GM08714 (cell line): ENCODE results near the gene VPS36.
"Not testable (repeated sequence)": the region's sequence is repeated elsewhere in the genome, so short reads cannot be mapped to it uniquely, and the experiment has no call there.

Source experiments
- H3K4me3 ChIP-seq: fragments of 200-500 bp; sonication (Bioruptor generic); 2 replicates; pipeline ENCODE4 v1.5.1; 2014; ENCODE audit warnings: mild to moderate bottlenecking, low read length, inconsistent platforms
- ZNF274 ChIP-seq: IDR thresholded peaks from 2 replicates; pipeline ENCODE4 v1.6.1; 2012; ENCODE audit warnings: mild to moderate bottlenecking, low read depth, low read length

The VPS36 gene

GRCh38 chr13:52450012-52450792 lies at the start of gene VPS36:
VPS36 (minus strand) TSS chr13:52450634; CDS start chr13:52450594, 40 bp downstream.
- no peak for TF ChIP-seq ZNF274
- peak within 1 kb of the TSS; percentile 78 for H3K4me3 ChIP-seq

DNA sequence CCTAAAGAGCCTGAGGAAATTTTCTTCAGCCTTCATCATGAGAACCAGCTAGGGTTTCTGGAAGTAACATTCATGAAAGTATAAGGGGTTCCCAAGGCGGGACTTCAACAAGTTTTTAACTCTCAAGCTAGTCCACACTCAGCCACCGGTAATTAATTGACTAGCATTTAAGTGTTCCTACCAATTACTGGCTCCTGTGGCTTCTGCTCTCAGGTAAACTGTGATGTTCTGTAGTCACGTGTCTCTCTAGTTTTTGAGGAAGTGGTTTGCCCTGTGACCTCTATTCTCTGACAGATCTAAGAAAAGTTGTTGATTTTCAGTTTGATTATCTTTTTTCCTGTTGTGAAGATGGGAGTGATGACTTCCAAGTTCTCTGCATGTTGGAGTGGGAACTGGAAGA lies 47.5 kb upstream of the VPS36 start:
- H3K4me3 ChIP-seq: not testable (repeated sequence)

DNA sequence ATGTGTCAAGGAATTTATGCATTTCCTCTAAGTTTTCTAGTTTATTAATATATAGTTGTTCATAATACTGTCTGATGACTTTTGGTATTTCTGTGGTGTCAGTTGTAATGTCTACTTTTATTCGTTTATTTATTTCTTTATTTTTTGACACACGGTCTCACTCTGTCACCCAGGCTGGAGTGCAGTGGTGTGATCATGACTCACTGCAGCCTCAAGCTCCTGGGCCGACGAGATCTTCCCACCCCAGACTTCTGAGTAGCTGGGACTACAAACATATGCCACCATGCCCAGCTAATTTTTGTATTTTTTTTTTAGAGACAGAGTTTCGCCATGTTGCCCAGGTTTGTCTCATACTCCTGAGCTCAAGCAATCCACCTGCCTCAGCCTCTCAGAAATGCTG lies 43.8 kb upstream of the VPS36 start:
- not testable (repeated sequence) for H3K4me3 ChIP-seq

GRCh38 chr13:52491015-52491414 lies 40.6 kb upstream of the VPS36 start:
- not testable (repeated sequence) for H3K4me3 ChIP-seq

DNA sequence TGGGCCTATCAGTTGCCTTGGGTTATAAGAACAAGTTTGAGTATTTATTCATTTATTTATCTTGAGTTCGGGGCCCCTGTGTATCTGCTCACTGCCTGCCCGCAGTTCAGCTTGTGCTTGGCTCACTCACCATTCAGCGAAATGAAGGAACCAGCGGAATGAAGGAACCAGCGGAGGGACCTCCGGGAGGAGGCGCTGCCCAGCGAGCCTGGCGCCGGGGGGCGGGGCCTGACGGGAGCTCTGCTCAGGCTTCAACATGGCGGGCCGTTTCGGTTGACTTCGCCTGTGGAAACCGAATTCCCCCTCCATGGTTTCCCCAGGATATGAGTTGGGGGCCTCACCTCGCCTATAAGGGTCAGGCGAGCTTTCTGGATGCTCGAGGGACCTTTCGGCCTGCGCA lies 38.3 kb upstream of the VPS36 start:
- H3K4me3 ChIP-seq: not testable (repeated sequence)

GRCh38 chr13:52487078-52487477 lies 36.6 kb upstream of the VPS36 start:
- H3K4me3 ChIP-seq: not testable (repeated sequence)

- H3K4me3 ChIP-seq: not testable (repeated sequence)
Measured at GRCh38 chr13:52480677-52481428, 30.4 kb upstream of the VPS36 start.

DNA sequence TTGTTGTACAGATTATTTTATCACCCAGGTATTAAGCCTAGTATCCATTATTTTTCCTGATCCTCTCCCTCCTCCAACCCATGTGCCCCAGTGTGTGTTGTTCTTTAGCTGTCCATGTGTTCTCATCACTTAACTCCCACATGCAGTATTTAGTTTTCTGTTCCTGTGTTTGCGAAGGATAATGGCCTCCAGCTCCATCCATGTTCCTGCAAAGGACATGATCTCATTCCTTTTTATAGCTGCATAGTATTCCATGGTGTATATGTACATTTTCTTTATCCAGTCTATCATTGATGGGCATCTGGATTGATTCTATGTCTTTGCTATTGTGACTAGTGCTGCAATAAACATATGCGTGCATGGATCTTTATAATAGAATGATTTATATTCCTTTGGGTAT lies 18.1 kb upstream of the VPS36 start:
- not testable (repeated sequence) for H3K4me3 ChIP-seq

GRCh38 chr13:52463526-52463925 lies 13.1 kb upstream of the VPS36 start:
- TF ChIP-seq ZNF274: no peak
- H3K4me3 ChIP-seq: no peak overlapping the region

DNA sequence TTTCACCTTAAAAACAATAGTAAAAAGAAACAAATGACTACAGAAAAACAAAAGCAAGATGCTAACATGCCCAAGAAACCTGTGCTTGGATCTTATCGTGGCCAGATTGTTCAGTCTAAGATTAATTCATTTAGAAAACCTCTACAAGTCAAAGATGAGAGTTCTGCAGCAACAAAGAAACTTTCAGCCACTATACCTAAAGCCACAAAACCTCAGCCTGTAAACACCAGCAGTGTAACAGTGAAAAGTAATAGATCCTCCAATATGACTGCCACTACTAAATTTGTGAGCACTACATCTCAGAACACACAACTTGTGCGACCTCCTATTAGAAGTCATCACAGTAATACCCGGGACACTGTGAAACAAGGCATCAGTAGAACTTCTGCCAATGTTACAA lies 10.8 kb upstream of the VPS36 start:
- H3K4me3 ChIP-seq: no peak overlapping the region
- TF ChIP-seq ZNF274: no peak

DNA sequence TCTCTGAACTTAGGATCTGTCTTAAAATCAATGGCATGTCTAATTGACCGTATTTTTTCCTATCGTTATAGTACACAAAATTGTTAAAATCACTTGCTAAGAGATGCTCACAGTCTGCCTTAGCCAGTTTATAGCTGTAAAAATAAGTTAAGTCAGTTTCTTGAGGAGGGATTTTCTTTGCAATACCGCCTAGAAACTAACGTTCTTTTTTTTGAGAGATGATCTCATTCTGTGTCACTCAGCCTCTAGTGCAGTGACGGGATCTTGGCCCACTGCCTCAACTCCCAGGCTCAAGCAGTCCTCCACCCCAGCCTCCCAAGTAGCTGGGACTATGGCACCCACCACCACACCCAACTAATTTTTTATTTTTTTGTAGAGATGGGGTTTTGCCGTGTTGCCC lies 9.2 kb upstream of the VPS36 start:
- TF ChIP-seq ZNF274: no peak
- H3K4me3 ChIP-seq: no peak overlapping the region

- peak overlapping the region; percentile 97 for H3K4me3 ChIP-seq
- TF ChIP-seq ZNF274: no peak
Measured at GRCh38 chr13:52455677-52456041, 5.2 kb upstream of the VPS36 start.

- H3K4me3 ChIP-seq: peak within 1 kb of the TSS; percentile 97
- TF ChIP-seq ZNF274: no peak
Measured at GRCh38 chr13:52454820-52455676, 4.6 kb upstream of the VPS36 start, which contains the start of gene CKAP2. CKAP2 (plus strand) TSS chr13:52455478; CDS start chr13:52455557, 79 bp downstream.

DNA sequence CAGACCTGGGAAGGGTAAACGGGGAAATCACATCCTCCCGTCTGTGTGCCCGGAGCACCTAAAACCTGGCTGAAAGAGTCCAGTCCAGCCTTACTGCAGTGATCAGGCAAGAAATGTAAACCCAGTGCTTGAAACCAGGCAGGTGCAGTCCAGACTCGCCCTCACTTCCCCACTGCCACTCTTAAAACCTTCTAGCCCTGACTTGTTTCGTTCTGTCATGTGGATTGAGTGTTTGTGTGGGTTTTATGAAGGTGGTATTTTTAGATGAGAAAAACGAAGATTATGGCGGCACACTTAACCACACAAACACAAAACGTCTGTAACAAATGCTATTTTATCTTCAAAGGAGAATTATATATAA lies 4.0 kb upstream of the VPS36 start:
- no peak for TF ChIP-seq ZNF274
- H3K4me3 ChIP-seq: peak overlapping the region; percentile 97

DNA sequence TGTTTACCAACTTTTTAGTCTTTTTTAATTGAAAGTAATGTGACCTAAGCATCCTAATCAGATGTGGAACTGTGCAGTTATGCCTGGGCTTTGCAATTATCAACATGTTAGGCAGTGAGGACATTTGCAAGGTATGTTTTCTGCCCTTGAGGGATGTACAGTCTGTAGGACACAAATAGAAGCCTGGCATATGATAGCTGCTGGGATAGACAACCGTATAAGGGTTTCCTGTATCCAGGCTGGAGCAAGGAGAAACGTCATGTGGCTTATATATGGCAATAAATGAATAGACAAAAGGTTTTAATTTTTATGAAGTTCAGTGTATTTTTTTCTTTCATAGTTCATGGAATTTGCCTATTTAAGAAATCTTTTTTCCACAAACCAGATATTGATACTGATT lies 2.0 kb upstream of the VPS36 start:
- H3K4me3 ChIP-seq: no peak overlapping the region
- no peak for TF ChIP-seq ZNF274
